NB4 (cell line): ENCODE results near the gene TEDDM1.

Experiments
- CTCF ChIP-seq: IDR thresholded peaks from one replicate; pipeline ENCODE4 v1.5.1; 2012; ENCODE audit warnings: low read depth, low read length
- MAX ChIP-seq: IDR thresholded peaks from 2 replicates; pipeline ENCODE4 v1.6.1; 2011; ENCODE audit warnings: low read depth, low read length
- POLR2A ChIP-seq: IDR thresholded peaks from 2 replicates; pipeline ENCODE4 v1.6.1; 2011; ENCODE audit warnings: mild to moderate bottlenecking; ENCODE audit not compliant: insufficient read length; ENCODE audit errors: extremely low read depth

- TF ChIP-seq CTCF (no peak), POLR2A (no peak), MAX (no peak)
These were observed 2.6 kb downstream of the TEDDM1 start for GRCh38 chr1:182397653-182398393.
